HCT116 (cell line): ENCODE data around the gene LGMN. TPM values are rescaled to one million over a fixed set of nuclear protein-coding genes. Genes with fewer than 3 reads are reported as not detected.

Experiments used
- ATAC-seq: fragments of 200-7000 bp; cut with Tn5 transposase; 2 replicates; pipeline ENCODE4 v1.9.1; 2020; ENCODE audit warnings: mild to moderate bottlenecking, moderate library complexity
- BruUV-seq: library from RNA; stranded (reverse); fragments of 400-500 nt; replicated peaks from 2 replicates; lab custom pipeline; 2021; lab: Mats Ljungman, UMichigan
- CTCF ChIA-PET: fragments of 300-600 bp; sonication (Branson Sonifier 250); formaldehyde crosslinking; loops from one replicate; lab custom pipeline; 2021; ENCODE audit warnings: antibody characterized with exemption; lab: Charles Lee
- POLR2A ChIA-PET: fragments of 300-600, 350-600 bp; sonication (Branson Sonifier 250); formaldehyde crosslinking; loops from one replicate; lab custom pipeline; 2021; ENCODE audit warnings: antibody characterized with exemption; lab: Charles Lee
- RAD21 ChIA-PET, 2 experiments: fragments of 300-600 bp; sonication (Branson Sonifier 250); formaldehyde crosslinking; loops; one replicate each; lab custom pipeline; 2023; ENCODE audit warnings: low total read pairs in 2 of 2; ENCODE audit not compliant: uncharacterized antibody in 2 of 2, unreplicated experiment in 2 of 2, low non-redundant PET in 1 of 2; lab: Charles Lee
- DNase-seq: peaks from one replicate; pipeline ENCODE4 v3.0.0-alpha.2; 2010; ENCODE audit warnings: low read depth, low spot score
- H2AFZ ChIP-seq: fragments of 200-600 bp; shearing (Covaris generic), sonication (generic); 2 replicates; pipeline ENCODE4 v1.6.1; 2017; ENCODE audit warnings: low read depth, mixed run types, mixed read lengths, antibody characterized with exemption, low read length; ENCODE audit not compliant: poor library complexity, severe bottlenecking
- H3K27ac ChIP-seq: 2 replicates; pipeline ENCODE4 v1.5.1; 2012; ENCODE audit warnings: low read depth, low read length
- H3K27me3 ChIP-seq: fragments of 200-600 bp; sonication (generic); 2 replicates; pipeline ENCODE4 v1.6.1; 2016; ENCODE audit warnings: mixed run types, low read length, mixed read lengths; ENCODE audit not compliant: insufficient read depth
- H3K36me3 ChIP-seq, 2 experiments: fragments of 200-500 bp in 1 of 2; fragments of 200-600 bp in 1 of 2; sonication (Bioruptor generic) in 1 of 2; sonication (generic) in 1 of 2; 2 replicates each; pipeline versions ENCODE4 v1.5.1 to v1.6.1; 2014 to 2016; ENCODE audit warnings: low read length in 2 of 2, inconsistent platforms in 1 of 2, mixed read lengths in 1 of 2, mixed run types in 1 of 2; ENCODE audit not compliant: insufficient read depth in 2 of 2, control insufficient read depth in 1 of 2
- H3K4me1 ChIP-seq, 2 experiments: fragments of 200-600 bp in 1 of 2; sonication (generic) in 1 of 2; 2 replicates each; pipeline versions ENCODE4 v1.5.1 to v1.6.1; 2012 to 2017; ENCODE audit warnings: low read length in 2 of 2, inconsistent platforms in 1 of 2, mild to moderate bottlenecking in 1 of 2, mixed read lengths in 1 of 2, mixed run types in 1 of 2, moderate library complexity in 1 of 2; ENCODE audit not compliant: insufficient read depth in 2 of 2, control insufficient read depth in 1 of 2
- H3K4me2 ChIP-seq: fragments of 200-600 bp; sonication (generic); 2 replicates; pipeline ENCODE4 v1.6.1; 2017; ENCODE audit warnings: mixed run types, low read length, mixed read lengths
- H3K4me3 ChIP-seq, 2 experiments: fragments of 200-600 bp in 1 of 2; sonication (generic) in 1 of 2; replicated peaks in 1 of 2; 2 replicates each; pipeline ENCODE4 v1.5.1; 2011 to 2016; ENCODE audit warnings: low read length in 2 of 2, control low read depth in 1 of 2, low read depth in 1 of 2, mild to moderate bottlenecking in 1 of 2, mixed read lengths in 1 of 2, mixed run types in 1 of 2
- H3K79me2 ChIP-seq: fragments of 200-600 bp; sonication (generic); 2 replicates; pipeline ENCODE4 v1.6.1; 2017; ENCODE audit warnings: mild to moderate bottlenecking, mixed run types, low read length, moderate library complexity, mixed read lengths; ENCODE audit not compliant: insufficient read depth
- H3K9ac ChIP-seq: fragments of 200-600 bp; sonication (generic); 2 replicates; pipeline ENCODE4 v1.6.1; 2016; ENCODE audit warnings: low read length, mixed read lengths
- H3K9me2 ChIP-seq: fragments of 200-600 bp; sonication (generic), shearing (Covaris generic); 2 replicates; pipeline ENCODE4 v1.6.1; 2017; ENCODE audit warnings: mixed run types, mild to moderate bottlenecking, moderate library complexity; ENCODE audit not compliant: insufficient read depth
- H3K9me3 ChIP-seq, 2 experiments: fragments of 200-500 bp in 1 of 2; fragments of 200-600 bp in 1 of 2; sonication (Bioruptor generic) in 1 of 2; sonication (generic) in 1 of 2; 2 replicates each; pipeline ENCODE4 v1.6.1; 2014 to 2017; ENCODE audit warnings: low read length in 2 of 2, mixed read lengths in 2 of 2, inconsistent platforms in 1 of 2, low read depth in 1 of 2, mild to moderate bottlenecking in 1 of 2, mixed run types in 1 of 2, moderate library complexity in 1 of 2; ENCODE audit not compliant: control insufficient read depth in 1 of 2, insufficient read depth in 1 of 2
- H4K20me1 ChIP-seq: fragments of 200-600 bp; sonication (generic), shearing (Covaris generic); 2 replicates; pipeline ENCODE4 v1.6.1; 2017; ENCODE audit warnings: mixed run types, mild to moderate bottlenecking, moderate library complexity; ENCODE audit not compliant: insufficient read depth
- CEBPB ChIP-seq: IDR thresholded peaks from 2 replicates; pipeline ENCODE4 v1.6.1; 2012; ENCODE audit warnings: low read depth
- EZH2phosphoT487 ChIP-seq: fragments of 200-600 bp; IDR thresholded peaks from 2 replicates; pipeline ENCODE4 v1.6.1; 2018; ENCODE audit warnings: antibody characterized with exemption, borderline replicate concordance
- FOSL1 ChIP-seq: IDR thresholded peaks from 2 replicates; pipeline ENCODE4 v1.6.1; 2012; ENCODE audit warnings: low read depth
- JUND ChIP-seq: IDR thresholded peaks from 2 replicates; pipeline ENCODE4 v1.6.1; 2012
- POLR2A ChIP-seq: IDR thresholded peaks from 2 replicates; pipeline ENCODE4 v1.7.0; 2011; ENCODE audit warnings: borderline replicate concordance; ENCODE audit not compliant: insufficient read depth, insufficient read length; ENCODE audit errors: extremely low read depth
- POLR2AphosphoS5 ChIP-seq: IDR thresholded peaks from 2 replicates; pipeline ENCODE4 v1.6.1; 2011; ENCODE audit warnings: mild to moderate bottlenecking, low read depth, low read length, moderate library complexity
- SIN3A ChIP-seq: IDR thresholded peaks from 2 replicates; pipeline ENCODE4 v1.6.1; 2012; ENCODE audit warnings: low read depth
- SP1 ChIP-seq: IDR thresholded peaks from 2 replicates; pipeline ENCODE4 v1.6.1; 2012; ENCODE audit warnings: low read depth
- SRF ChIP-seq: IDR thresholded peaks from 2 replicates; pipeline ENCODE4 v1.6.1; 2012; ENCODE audit warnings: low read depth
- intact Hi-C: fragments of 100-400 bp; cut with micrococcal nuclease; formaldehyde crosslinking; loops from 2 replicates; pipeline ENCODE4 v1.10.0; 2022
- total RNA-seq: library from RNA; stranded (reverse); gene quantifications from one replicate; pipeline ENCODE4 v1.2.1, GENCODE V29; 2021; ENCODE audit not compliant: unreplicated experiment

Gene LGMN
- total RNA-seq, 1 experiment from 2014 or later: 44.9 TPM

DNA sequence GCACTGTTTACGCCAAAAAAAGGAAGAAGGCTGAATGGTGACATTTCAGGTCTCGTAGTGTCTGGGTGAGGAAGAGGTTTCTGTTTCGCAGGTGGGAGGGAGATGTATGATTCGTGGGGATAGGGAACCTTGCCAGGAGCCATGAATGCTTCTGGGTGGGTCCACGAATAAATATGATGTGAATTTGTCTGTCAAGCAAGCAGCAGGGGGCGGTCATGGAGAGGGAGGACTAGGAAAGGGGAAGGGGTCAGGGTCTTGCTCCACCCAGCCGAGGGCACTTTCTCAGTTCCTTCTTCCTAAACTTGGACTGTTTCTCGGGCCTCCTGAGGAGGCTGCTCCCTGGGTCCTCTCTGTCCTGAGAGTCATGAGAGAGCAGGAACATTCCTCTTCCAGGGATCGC is 72.5 kb downstream of the LGMN start:
- ChIA-PET POLR2A (no interaction called here), RAD21 (no interaction called here), CTCF (no interaction called here)
- Histone ChIP-seq H4K20me1 (no peaks in the 10 kb centered on the region), H3K9ac (no peak overlapping the region), H3K27ac (no peak overlapping the region), H3K4me2 (no peak overlapping the region), H3K79me2 (no peaks in the 10 kb centered on the region), H3K9me2 (no peaks in the 10 kb centered on the region), H3K9me3 (no peaks in the 10 kb centered on the region), H2AFZ (no peak overlapping the region), H3K36me3 (peaks cover 2 to 15% of the 10 kb centered on the region in 2 experiments; a peak in 1 of 4 replicates), H3K4me1 (peaks cover 0 to 4% of the 10 kb centered on the region in 2 experiments; a peak in 2 of 4 replicates), H3K27me3 (no peaks in the 10 kb centered on the region), H3K4me3 (no peak overlapping the region)
- DNase-seq (no peak), ATAC-seq (no peak)
- intact Hi-C loops: no loop called here
- no TSS peak for BruUV-seq
- TF ChIP-seq JUND: no peak
- TF ChIP-seq SIN3A: no peak
- no peak for TF ChIP-seq FOSL1
- no peak for TF ChIP-seq POLR2A
- no peak for TF ChIP-seq EZH2phosphoT487
- TF ChIP-seq POLR2AphosphoS5: no peak
- TF ChIP-seq CEBPB: no peak

DNA sequence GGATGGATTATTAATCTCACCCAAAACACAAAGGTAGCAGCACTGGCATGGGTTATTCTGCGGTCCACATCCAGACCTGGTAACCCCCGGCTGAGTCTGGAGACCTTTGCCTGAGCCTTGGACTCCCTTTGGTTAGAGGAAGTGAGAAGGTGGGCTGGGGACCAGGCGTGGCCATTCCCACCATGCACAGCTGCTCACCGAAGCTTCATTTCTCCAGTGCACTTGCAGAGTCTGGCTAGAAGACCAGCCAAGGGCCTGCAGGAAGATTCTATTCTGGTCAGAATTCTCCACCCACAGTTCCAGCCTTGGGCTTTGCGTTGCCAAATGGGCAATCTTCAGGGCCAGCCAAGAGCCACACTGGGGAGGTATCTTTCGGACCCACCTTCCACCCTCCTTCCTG is 73.0 kb downstream of the LGMN start:
- no TSS peak for BruUV-seq
- H3K4me1 ChIP-seq: no peaks in the 10 kb centered on the region
- peaks cover 2 to 15% of the 10 kb centered on the region in 2 experiments; a peak in 1 of 4 replicates for H3K36me3 ChIP-seq
- H3K9me2 ChIP-seq: no peaks in the 10 kb centered on the region
- H2AFZ ChIP-seq: no peak overlapping the region
- H3K27me3 ChIP-seq: no peaks in the 10 kb centered on the region
- ATAC-seq (no peak), DNase-seq (no peak)
- TF ChIP-seq SP1 (no peak), SRF (no peak)
- ChIA-PET POLR2A (no interaction called here), RAD21 (no interaction called here), CTCF (interaction anchor here (1.0 kb wide), 1 partner anchor 12 kb away, joined by 3 read pairs; no protein-coding TSS in a partner anchor)
- no peak overlapping the region for H3K4me2 ChIP-seq
- no peak overlapping the region for H3K4me3 ChIP-seq
- H3K27ac ChIP-seq: no peak overlapping the region
- no peaks in the 10 kb centered on the region for H4K20me1 ChIP-seq
- no peaks in the 10 kb centered on the region for H3K79me2 ChIP-seq
- intact Hi-C loops: no loop called here
- no peaks in the 10 kb centered on the region for H3K9me3 ChIP-seq
- no peak overlapping the region for H3K9ac ChIP-seq
